Activated CD8-positive, alpha-beta T cell treated with anti-CD3 and anti-CD28 coated beads, Interleukin-2, amount 10 ng/mL, durations not matched to agents 7 days and 5 days (primary cell): ENCODE results near the gene OARD1. TPM values are rescaled to one million over a fixed set of nuclear protein-coding genes. Genes with fewer than 3 reads are reported as not detected.
"Not testable (repeated sequence)": the region's sequence is repeated elsewhere in the genome, so short reads cannot be mapped to it uniquely, and the experiment has no call there.

Experiments used
- ATAC-seq: fragments of 150-1000 bp; cut with Tn5 transposase; one replicate; pipeline ENCODE4 v1.10.0; 2021; ENCODE audit warnings: moderate library complexity
- CTCF ChIA-PET: fragments of 350-600 bp; sonication (Branson Sonifier 250); formaldehyde crosslinking; loops from one replicate; lab custom pipeline; 2021; ENCODE audit warnings: antibody characterized with exemption; lab: Charles Lee
- POLR2A ChIA-PET: fragments of 350-600 bp; sonication (Branson Sonifier 250); formaldehyde crosslinking; loops from one replicate; lab custom pipeline; 2021; ENCODE audit warnings: antibody characterized with exemption; lab: Charles Lee
- DNase-seq: peaks from one replicate; pipeline ENCODE4 v3.0.0-alpha.2; 2020
- H3K27ac Mint-ChIP-seq: one replicate; pipeline ENCODE4 v1.8.0; 2021; ENCODE audit warnings: mild to moderate bottlenecking, mixed read lengths
- H3K27me3 Mint-ChIP-seq: one replicate; pipeline ENCODE4 v1.8.0; 2021; ENCODE audit warnings: low read depth, mixed read lengths
- H3K36me3 Mint-ChIP-seq: one replicate; pipeline ENCODE4 v1.8.0; 2021; ENCODE audit warnings: low read depth, mixed read lengths
- H3K4me1 Mint-ChIP-seq: one replicate; pipeline ENCODE4 v1.8.0; 2021; ENCODE audit warnings: low read depth, mixed read lengths
- H3K4me3 Mint-ChIP-seq: one replicate; pipeline ENCODE4 v1.8.0; 2021; ENCODE audit warnings: mild to moderate bottlenecking, mixed read lengths
- H3K9me3 Mint-ChIP-seq: one replicate; pipeline ENCODE4 v1.8.0; 2022; ENCODE audit warnings: mixed read lengths; ENCODE audit not compliant: insufficient read depth
- total RNA-seq, 2 experiments: library from RNA; stranded (reverse); gene quantifications; one replicate each; pipeline ENCODE4 v1.2.3, GENCODE V29; 2021

OARD1 gene
- total RNA-seq, 2 experiments from 2014 or later: 30.2 to 31.9 TPM

DNA sequence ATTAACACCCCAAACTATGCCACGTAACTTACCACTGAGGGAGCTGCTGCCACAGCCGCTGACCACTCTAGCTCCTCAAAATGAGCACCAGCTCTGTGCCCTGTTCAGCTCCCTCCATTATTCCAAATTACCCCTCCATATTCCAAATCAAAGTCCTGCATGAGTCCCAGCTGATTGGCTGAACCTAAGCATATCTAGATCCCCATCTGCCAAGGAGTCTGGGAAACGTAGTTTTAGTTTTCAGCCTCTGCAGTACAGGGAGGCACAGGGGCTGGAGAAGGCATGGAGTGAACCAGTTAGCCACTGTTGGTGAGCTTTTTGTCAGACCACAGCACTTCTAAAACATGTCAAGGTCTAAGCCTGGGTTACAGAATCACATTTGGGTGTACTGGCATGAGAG is 49.0 kb downstream of the OARD1 start:
- Mint-ChIP-seq H3K4me3 (no peak overlapping the region), H3K4me1 (peaks cover 10% of the 10 kb centered on the region), H3K27ac (no peak overlapping the region), H3K36me3 (no peaks in the 10 kb centered on the region), H3K9me3 (no peaks in the 10 kb centered on the region), H3K27me3 (no peaks in the 10 kb centered on the region)
- DNase-seq (no peak), ATAC-seq (no peak)
- ChIA-PET POLR2A (interaction anchor here (0.7 kb wide), 1 partner anchor 146 kb away, joined by 3 read pairs; no protein-coding TSS in a partner anchor), CTCF (interaction anchor here (1.1 to 10.3 kb wide), 3 partner anchors 15 to 44 kb away, joined by 3 to 130 read pairs (median 5); partner anchors contain the start of gene UNC5CL)

DNA sequence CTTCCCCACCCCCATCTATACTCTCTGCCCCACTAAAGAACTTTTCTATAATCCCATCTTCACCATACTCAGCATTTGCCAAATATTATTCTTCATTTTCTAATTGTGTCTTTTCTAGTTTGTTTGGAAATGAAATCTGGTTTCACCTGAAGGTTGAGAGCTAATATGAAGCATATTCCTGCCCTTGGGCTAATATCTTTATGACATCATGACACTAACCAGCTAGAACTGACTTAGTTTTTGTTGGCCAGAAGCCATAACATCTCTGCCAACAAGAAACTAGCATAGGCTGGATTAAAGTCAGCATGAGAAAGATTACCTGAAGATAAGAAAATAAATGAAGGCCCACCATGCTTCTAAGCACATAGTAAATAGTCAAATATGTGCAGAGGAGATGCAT is 49.9 kb downstream of the OARD1 start:
- CTCF ChIA-PET: interaction anchor here (1.4 to 10.3 kb wide), 2 partner anchors 16 to 18 kb away, joined by 5 to 130 read pairs; partner anchors contain the start of gene UNC5CL

DNA sequence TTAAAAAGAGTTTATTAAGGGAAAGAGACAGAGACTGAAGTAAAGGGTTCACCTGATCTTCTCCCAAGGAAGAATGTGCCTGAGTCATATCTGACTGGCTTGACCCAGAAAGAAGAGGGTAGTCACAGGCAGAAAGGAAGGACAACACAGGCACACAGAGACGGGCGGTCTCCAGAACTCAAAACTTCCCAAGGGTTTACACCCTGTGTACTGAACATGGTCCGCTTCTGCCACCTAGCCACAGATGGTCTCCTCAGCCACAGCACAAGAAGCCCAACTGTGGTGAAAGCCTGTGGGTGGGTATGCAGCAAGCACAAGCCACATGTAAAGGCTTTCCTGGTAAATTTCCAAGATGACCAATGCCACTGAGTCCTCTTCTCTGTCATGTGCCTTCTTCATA is 50.3 kb downstream of the OARD1 start:
- ATAC-seq (no peak), DNase-seq (no peak)
- H3K27ac Mint-ChIP-seq: no peak overlapping the region
- CTCF ChIA-PET: interaction anchor here (10.3 kb wide), 1 partner anchor 16 kb away, joined by 130 read pairs; the partner anchor contains the start of gene UNC5CL
- no peak overlapping the region for H3K4me3 Mint-ChIP-seq
- no peaks in the 10 kb centered on the region for H3K27me3 Mint-ChIP-seq
- no peaks in the 10 kb centered on the region for H3K4me1 Mint-ChIP-seq
- no peaks in the 10 kb centered on the region for H3K36me3 Mint-ChIP-seq
- H3K9me3 Mint-ChIP-seq: no peaks in the 10 kb centered on the region
- POLR2A ChIA-PET: no interaction called here

More for the DNA sequence above, 49.9 kb downstream of the OARD1 start:
- POLR2A ChIA-PET: no interaction called here
- no peak overlapping the region for H3K27ac Mint-ChIP-seq
- no peak for DNase-seq
- no peaks in the 10 kb centered on the region for H3K36me3 Mint-ChIP-seq
- no peaks in the 10 kb centered on the region for H3K27me3 Mint-ChIP-seq
- no peaks in the 10 kb centered on the region for H3K9me3 Mint-ChIP-seq
- no peak for ATAC-seq
- no peak overlapping the region for H3K4me3 Mint-ChIP-seq
- H3K4me1 Mint-ChIP-seq: peaks cover 4% of the 10 kb centered on the region

DNA sequence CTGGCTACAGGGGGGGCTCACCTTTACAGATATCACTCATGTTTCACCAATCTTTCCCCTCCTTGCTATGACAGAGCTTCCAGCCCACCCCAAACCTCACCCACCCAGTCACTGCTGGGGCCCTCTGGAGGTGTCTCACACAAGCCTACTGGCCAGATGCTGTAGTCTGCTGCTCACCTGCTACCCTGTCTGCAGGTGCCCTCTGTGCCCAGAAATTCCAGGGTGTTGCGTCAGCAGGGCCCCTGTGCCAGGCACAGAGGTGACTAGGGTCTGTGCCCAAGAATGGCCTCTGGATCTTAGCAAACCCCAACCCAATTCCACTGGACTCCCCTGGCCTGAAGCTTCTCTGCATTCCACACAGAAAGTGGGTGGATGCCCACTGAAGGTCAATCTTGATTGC is 54.5 kb downstream of the OARD1 start:
- Mint-ChIP-seq H3K9me3 (no peaks in the 10 kb centered on the region), H3K36me3 (no peaks in the 10 kb centered on the region), H3K27ac (no peak overlapping the region), H3K4me3 (no peak overlapping the region), H3K27me3 (no peaks in the 10 kb centered on the region), H3K4me1 (no peaks in the 10 kb centered on the region)
- DNase-seq: no peak
- CTCF ChIA-PET: interaction anchor here (0.8 to 3.8 kb wide), 3 partner anchors 10 to 105 kb away, joined by 3 to 31 read pairs (median 3); partner anchors contain the start of gene UNC5CL
- POLR2A ChIA-PET: interaction anchor here (2.4 kb wide), 1 partner anchor 11 kb away, joined by 9 read pairs; no protein-coding TSS in a partner anchor
- no peak for ATAC-seq

DNA sequence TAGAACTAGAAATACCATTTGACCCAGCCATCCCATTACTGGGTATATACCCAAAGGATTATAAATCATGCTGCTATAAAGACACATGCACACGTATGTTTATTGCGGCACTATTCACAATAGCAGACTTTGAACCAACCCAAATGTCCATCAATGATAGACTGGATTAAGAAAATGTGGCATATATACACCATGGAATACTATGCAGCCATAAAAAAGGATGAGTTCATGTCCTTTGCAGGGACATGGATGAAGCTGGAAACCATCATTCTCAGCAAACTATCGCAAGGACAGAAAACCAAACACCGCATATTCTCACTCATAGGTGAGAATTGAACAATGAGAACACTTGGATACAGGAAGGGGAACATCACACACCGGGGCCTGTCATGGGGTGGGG is 56.3 kb downstream of the OARD1 start:
- H3K4me1 Mint-ChIP-seq, H3K9me3 Mint-ChIP-seq, H3K4me3 Mint-ChIP-seq, H3K36me3 Mint-ChIP-seq, H3K27ac Mint-ChIP-seq, CTCF ChIA-PET, ATAC-seq, POLR2A ChIA-PET, DNase-seq, H3K27me3 Mint-ChIP-seq: not testable (repeated sequence)

DNA sequence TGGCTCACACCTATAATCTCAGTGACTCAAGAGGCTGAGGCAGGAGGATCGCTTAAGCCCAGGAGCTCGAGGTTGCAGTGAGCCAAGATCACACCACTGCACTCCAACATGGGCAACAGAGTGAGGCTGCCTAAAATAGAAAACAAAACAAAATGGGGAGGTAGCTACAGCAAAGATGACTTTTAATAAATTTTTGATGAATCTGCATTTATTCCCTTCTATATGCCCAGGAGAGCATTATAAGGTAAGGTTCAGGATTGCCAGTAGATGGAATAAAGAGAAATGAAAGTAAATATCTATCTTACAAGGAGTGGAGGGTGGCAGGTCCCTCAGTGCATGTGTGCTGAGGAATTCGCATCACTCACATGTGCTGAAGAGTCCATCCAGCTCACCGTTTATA is 57.4 kb downstream of the OARD1 start:
- ChIA-PET CTCF (interaction anchor here (1.0 kb wide), 1 partner anchor 16 kb away, joined by 3 read pairs; no protein-coding TSS in a partner anchor), POLR2A (no interaction called here)
- DNase-seq: no peak
- ATAC-seq: no peak
- Mint-ChIP-seq H3K27me3 (peaks cover 6% of the 10 kb centered on the region), H3K4me1 (no peaks in the 10 kb centered on the region), H3K36me3 (no peaks in the 10 kb centered on the region), H3K4me3 (no peak overlapping the region), H3K27ac (no peak overlapping the region), H3K9me3 (no peaks in the 10 kb centered on the region)

Other genes starting within 250 kb of the OARD1 start
- gene UNC5CL, start 33.1 kb downstream of the OARD1 start, total RNA-seq: 1 to 10 TPM; 1.1 TPM
- not detected for gene TSPO2, start 29.9 kb downstream of the OARD1 start, total RNA-seq
- gene APOBEC2, start 19.2 kb downstream of the OARD1 start, total RNA-seq: not detected
- gene NFYA, start 618 bp upstream of the OARD1 start, total RNA-seq: 10 to 100 TPM; 32.3 to 32.5 TPM
- gene TREML1, start 82.0 kb upstream of the OARD1 start, total RNA-seq: not detected
- not detected for gene TREM2, start 90.8 kb upstream of the OARD1 start, total RNA-seq
- gene TREML2, start 128.8 kb upstream of the OARD1 start, total RNA-seq: 10 to 100 TPM; 23.5 to 24.9 TPM
- gene TREML4, start 156.0 kb upstream of the OARD1 start, total RNA-seq: not detected
- gene TREM1, start 214.3 kb upstream of the OARD1 start, total RNA-seq: not detected